Urothelium cell line (cell line): ENCODE data around the gene SLC25A39.
"Not testable (repeated sequence)": the region's sequence is repeated elsewhere in the genome, so short reads cannot be mapped to it uniquely, and the experiment has no call there.

Source experiments
- DNase-seq: peaks from one replicate; pipeline ENCODE4 v3.0.0; 2011; ENCODE audit warnings: low spot score, mixed read lengths
- FAIRE-seq: peaks from 2 replicates; lab custom pipeline; 2011; peaks lifted over from hg19 to GRCh38; lab: Jason Lieb, UNC

Gene SLC25A39, protein sequence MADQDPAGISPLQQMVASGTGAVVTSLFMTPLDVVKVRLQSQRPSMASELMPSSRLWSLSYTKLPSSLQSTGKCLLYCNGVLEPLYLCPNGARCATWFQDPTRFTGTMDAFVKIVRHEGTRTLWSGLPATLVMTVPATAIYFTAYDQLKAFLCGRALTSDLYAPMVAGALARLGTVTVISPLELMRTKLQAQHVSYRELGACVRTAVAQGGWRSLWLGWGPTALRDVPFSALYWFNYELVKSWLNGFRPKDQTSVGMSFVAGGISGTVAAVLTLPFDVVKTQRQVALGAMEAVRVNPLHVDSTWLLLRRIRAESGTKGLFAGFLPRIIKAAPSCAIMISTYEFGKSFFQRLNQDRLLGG

GRCh38 chr17:44324571-44325275 is at the start of gene SLC25A39:
Gene SLC25A39, minus strand, starts transcription at chr17:44324823. Its CDS starts 1,261 bp downstream, at chr17:44323562.
- peak; percentile 96 for FAIRE-seq
- DNase-seq, result peak; percentile 95

GRCh38 chr17:44372036-44372435 is 47.4 kb upstream of the SLC25A39 start:
- FAIRE-seq (no peak), DNase-seq (no peak)

GRCh38 chr17:44369414-44370023 is 44.9 kb upstream of the SLC25A39 start:
- DNase-seq, FAIRE-seq: not testable (repeated sequence)

DNA sequence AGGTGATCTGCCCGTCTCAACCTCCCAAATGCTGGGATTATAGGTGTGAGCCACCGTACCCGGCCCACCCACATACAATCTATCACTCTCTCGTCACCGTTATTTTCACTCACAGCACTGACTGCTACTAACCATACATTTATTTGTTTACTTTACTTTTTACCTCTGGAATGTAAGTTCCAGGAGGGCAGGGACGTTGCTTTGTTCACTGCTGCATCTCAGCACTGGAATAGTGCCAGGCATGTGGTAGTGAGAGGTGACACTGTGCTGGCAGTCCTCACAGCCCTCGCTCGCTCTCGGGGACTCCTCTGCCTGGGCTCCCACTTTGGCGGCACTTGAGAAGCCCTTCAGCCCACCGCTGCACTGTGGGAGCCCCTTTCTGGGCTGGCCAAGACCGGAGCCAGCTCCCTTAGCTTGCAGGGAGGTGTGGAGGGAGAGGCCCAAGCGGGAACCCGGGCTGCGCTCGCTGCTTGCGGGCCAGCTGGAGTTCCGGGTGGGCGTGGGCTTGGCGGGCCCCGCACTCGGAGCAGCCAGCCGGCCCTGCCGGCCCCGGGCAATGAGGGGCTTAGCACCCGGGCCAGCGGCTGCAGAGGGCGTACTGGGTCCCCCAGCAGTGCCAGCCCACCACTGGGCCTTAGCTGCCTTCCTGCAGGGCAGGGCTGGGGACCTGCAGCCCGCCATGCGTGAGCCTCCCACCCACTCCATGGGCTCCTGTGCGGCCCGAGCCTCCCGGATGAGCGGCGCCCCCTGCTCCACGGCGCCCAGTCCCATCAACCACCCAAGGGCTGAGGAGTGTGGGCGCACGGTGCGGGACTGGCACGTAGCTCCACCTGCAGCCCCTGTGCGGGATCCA is 44.0 kb upstream of the SLC25A39 start:
- FAIRE-seq, DNase-seq: not testable (repeated sequence)

DNA sequence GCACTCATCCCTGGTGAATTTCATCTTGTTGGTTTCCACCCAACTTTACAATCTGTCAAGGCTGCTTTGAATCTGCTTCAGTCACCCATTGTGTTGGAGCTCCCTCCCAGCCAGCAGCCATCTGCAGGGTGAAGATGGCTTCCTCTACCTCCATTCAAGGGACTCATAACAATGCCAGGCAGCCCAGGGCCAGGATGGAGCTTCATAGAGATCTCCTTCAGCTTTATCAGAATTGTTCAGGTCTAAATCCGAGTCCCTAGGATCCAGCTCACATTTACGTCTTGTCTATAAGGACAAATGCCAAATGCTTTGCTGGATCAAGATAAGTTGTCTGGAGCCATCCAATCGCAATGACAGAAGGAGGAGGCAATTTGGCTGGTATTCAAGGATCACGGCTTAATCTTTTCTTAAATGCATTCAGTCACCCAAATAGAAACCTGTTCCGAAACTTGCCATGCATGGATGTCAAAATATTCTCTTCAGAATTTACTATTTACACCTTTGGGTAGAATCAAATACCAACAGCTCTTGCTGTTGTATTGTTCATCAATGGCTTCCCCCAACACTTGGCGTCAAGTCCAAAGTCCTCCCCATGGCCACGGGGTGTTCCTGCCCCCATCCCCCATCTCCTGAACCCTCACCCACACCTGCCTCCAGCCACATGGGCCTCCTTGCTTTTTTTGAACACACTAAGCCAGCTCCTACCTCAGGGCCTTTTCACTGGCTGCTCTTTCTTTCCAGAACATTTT is 42.8 kb upstream of the SLC25A39 start:
- DNase-seq, result no peak
- FAIRE-seq, result no peak

DNA sequence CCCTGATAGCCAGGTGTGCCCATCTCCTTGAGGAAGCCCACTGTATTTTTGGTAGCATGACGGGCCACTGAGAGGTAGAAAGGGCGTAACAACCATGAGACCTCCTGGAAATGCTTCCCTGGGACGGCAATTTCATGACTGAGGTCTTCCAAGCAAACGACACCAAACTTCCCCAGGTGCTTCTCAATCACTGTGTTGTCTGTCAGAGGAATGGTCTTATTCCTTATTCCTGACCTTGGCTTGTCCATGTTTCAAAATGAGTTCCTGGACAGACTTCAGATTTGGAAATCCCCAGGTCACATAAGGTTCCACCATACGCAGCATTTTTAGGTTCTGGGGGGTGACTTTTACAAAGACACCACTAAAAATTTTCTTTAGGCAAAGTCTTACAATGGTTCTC is 40.4 kb upstream of the SLC25A39 start:
- not testable (repeated sequence) for DNase-seq, FAIRE-seq

GRCh38 chr17:44363613-44364159 is 39.1 kb upstream of the SLC25A39 start, which contains the start of gene FAM171A2:
Gene FAM171A2, minus strand, starts transcription at chr17:44363853. Its CDS starts 139 bp downstream, at chr17:44363714.
- no peak for FAIRE-seq
- DNase-seq, result peak; percentile 92

DNA sequence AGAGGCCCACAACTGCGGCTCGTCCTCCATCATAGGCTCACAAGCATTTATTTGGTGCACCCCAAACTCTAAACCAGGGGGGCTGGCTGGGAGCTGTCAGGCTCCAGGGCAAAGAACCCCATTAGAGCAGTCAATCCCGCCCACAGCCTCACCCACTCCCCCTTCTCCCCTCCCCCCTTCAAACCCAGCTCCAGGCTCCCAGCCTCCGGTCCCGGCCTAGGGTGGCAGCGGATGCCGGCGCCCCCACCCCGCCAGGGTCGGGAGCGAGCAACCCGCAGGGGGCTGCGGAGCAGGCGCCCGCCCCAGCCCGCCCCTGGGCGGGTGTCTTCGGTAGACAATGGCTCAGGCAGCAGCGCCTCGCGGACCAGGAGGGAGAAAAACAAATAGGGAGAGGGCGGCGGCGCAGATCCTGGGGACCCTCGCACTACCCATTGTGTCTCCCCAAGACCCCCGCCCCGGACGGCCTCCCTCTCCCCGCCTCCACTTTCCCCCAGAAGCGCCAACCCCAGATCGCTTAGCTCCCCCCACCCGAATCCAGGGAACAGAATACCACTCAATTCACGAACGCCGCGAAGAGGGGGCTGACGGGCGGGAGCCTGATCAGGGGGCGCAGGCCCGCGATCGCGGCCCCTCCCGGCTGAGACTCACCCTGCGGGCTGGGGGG is 38.5 kb upstream of the SLC25A39 start:
- DNase-seq (peak; percentile 52), FAIRE-seq (no peak)

GRCh38 chr17:44362459-44362948 is 37.9 kb upstream of the SLC25A39 start:
- no peak for FAIRE-seq

DNA sequence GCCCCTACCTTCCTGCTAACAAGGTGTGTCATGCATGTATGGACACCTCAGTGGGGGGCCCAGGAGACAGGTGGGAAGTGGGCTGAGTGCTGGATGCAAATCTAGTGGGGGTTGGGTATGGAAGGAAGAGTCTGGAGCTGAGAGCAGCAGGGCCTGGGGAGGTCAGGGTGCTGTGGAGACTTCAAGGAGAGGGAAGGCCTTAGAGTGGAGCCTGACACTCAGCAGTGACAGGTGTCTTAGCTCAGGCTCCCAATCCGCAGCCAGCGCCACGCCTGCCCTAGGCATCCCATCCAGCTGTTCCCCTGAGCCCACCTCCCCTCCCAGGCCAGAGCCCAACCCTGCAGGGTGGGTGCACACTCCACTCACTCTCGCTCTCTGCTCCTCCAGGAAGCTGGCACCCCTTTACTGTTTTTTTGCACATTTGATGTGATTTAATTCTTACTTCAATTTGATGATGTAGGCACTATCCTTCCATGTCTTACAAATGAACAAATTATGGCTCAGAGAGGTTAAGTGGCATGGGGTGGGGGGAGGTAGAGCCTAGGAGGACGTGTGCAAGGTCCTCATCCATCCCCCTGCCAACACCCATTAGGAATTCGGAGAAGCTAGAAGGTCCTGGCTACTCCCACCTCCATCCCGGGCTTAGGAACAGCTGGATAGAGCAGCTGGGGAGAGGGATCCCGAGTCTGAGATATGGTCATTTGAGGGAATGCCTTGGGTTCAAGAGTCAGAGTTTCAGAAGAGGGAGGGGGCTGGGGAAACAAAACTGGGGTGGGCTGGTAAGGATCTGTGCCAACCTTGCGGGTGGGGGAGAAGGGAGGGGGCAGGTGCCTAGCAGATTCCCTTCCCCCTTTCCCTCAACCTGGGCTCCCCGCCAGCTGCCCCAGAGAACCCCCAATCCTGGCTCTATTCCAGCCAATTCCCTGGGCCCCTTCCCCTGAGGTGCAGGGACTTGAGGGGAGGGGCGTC is 37.0 kb upstream of the SLC25A39 start:
- DNase-seq, result no peak
- peak; percentile 75 for FAIRE-seq

More at GRCh38 chr17:44362459-44362948, 37.9 kb upstream of the SLC25A39 start:
- DNase-seq, result no peak

- DNase-seq (peak; percentile 46), FAIRE-seq (no peak)
These were observed 36.2 kb upstream of the SLC25A39 start for GRCh38 chr17:44360826-44361225.

DNA sequence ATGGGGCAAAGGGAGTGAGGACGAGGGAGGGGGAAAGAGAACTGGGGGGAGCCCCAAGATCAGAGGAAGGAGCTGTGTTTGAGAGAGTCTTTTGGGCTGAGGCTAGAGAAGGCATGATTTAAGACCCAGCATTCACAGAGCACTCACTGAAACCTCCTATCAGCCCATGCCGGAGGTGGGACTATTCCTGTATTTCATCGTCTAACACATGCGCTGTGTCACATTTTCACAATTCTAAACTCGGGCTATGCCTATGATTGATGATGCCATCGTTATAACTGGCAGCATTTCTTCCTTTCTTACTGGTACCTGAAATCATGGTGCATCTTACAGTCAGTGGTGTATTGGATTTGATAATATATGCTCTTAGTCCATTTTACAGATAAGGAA is 35.5 kb upstream of the SLC25A39 start:
- DNase-seq (no peak), FAIRE-seq (no peak)

DNA sequence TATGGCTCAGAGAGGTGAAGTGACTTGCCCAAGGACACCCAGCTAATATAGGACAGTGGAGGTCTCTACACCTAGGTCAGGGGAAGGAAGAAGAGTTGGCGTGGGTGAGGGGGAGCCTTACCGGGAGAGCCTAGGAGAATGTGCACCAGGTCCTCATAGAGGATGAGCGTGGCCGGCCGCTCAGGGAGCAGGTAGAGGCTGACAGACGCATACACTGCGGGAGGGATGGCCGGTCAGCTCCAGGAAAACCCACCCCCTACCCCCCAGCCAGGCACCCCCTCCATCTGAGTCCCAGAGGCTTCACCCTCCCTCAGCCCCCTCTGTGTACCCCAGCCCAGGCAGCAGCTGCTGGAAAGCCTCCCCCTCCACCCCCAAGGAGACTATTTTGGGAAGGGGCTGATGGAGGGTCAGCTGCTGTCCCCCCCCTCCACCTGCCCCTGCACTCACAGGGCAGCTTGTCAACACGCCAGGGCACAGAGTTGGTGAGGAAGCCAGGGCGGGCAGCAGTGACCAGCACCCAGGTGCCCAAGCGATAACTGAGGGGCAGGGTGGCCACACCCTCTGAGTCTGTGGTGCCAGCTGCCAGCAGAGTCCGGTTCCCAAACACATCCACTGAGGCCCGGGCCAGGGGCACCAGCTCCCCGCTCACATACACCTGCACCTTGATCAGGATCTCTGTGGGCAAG is 35.0 kb upstream of the SLC25A39 start:
- DNase-seq, result no peak
- no peak for FAIRE-seq

- FAIRE-seq (no peak), DNase-seq (no peak)
These were observed 34.4 kb upstream of the SLC25A39 start for GRCh38 chr17:44359006-44359405.

DNA sequence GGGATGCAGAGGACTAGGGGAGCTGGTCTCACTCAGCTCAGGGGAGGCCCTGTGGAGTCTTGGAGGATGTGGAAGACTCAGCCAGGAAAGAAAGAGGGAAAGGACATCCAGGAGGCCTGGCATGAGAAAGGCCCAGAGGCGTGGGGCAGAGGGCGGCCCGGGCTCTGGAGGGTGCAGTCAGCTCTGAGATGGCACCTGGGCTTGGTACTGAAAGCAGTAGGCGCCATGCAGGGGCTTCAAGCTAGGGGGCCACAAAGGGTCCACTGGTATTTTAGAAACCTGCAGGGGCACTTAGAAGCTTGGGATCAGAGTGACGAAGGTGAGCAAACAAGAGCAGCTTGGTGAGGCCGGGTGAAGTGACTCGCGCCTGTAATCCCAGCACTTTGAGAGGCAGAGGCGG is 33.4 kb upstream of the SLC25A39 start:
- FAIRE-seq (no peak), DNase-seq (no peak)

DNA sequence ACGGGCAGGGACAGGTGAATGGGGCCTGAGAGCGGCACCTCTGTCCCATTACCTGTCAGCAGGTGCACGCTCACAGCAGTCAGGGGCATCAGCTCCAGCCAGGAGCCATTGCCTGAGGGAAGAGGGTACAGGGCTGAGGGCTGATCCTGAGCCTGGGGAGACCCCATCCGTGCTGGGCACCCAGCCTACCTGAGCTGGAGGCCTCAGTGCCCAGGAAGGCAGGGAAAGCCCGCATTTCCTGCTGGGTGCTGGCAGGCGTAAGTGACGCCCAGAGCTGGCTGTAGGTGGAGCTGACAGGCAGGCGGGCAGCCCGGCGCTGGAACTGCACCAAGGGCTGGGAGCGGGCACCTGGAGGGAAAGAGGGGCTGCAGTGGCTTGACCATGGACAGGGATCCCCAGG is 31.6 kb upstream of the SLC25A39 start:
- FAIRE-seq (no peak), DNase-seq (no peak)

GRCh38 chr17:44355642-44356099 is 31.0 kb upstream of the SLC25A39 start:
- DNase-seq (no peak), FAIRE-seq (no peak)
